HG03196 (cell line): ENCODE measurements around the gene SKIDA1.

Experiments
- ATAC-seq: cut with Tn5 transposase; IDR thresholded peaks from one replicate; pipeline ENCODE4 v1.9.1; 2021; ENCODE audit not compliant: unreplicated experiment

SKIDA1 gene

DNA sequence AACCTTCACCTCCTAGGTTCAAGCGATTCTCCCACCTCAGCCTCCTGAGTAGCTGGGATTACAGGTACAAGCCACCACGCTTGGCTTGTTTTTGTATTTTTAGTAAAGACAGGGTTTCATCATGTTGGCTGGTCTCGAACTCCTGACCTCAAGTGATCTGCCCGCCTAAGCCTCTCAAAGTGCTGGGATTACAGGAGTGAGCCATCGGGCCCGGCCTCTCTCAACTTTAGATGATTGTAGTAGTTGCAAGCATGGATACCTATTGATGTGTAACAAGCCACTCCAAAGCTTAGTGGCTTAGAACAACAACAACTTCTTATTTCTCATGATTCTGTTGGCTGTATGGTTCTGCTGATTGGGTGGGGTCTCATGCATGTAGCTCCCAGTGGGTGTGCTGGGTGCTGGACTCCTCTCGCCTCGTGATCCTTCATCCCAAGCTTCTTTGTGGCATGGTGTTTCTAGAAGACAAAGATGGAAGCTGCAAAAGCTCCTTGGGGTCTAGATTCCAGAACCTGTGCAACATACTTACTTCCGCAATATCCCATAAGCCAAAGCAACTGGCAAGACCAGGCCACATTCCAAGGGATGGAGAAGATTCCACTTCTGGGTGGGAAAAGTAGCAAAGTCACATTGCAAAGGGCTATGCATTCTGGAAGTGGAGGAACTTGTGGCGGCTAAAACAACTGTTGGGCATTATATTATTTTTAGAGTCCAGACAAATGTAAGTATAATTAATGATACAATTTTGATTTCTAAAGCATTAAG, 37.9 kb downstream of the SKIDA1 start:
- ATAC-seq, result no peak

DNA sequence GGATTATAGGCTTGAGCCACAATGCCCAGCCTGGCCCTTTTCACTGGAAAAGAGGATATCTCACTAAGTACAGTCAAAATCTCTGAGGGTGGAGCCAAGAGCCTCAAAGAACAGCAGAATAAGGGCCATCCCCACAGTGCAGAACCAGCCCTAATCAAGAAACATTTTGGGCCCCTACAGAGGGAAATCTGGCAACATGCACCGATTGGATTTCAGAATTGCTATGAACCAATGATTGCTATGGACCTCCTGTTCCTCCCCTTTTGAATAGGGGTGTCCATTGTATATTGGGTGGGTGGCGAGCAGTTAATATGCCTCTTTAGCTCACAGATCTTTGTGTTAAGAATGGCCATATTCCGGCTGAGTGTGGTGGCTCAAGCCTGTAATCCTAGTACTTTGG, 42.7 kb downstream of the SKIDA1 start:
- no peak for ATAC-seq

DNA sequence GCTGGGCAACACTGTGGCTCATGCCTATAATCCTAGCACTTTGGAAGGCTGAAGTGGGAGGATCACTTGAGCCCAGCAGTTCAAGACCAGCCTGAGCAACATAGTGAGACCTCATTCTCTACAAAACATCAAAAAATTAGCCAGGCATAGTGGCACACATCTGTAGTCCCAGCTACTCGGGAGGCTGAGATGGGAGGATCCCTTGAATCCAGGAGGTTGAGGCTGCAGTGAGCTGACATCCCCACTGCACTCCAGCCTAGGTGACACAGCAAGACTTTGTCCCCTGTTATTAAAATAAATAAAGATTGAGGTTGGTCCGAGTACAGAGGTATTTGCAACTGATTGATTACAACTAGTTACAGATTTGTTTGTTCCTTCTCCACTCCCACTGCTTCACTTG, 44.1 kb downstream of the SKIDA1 start:
- ATAC-seq, result no peak

DNA sequence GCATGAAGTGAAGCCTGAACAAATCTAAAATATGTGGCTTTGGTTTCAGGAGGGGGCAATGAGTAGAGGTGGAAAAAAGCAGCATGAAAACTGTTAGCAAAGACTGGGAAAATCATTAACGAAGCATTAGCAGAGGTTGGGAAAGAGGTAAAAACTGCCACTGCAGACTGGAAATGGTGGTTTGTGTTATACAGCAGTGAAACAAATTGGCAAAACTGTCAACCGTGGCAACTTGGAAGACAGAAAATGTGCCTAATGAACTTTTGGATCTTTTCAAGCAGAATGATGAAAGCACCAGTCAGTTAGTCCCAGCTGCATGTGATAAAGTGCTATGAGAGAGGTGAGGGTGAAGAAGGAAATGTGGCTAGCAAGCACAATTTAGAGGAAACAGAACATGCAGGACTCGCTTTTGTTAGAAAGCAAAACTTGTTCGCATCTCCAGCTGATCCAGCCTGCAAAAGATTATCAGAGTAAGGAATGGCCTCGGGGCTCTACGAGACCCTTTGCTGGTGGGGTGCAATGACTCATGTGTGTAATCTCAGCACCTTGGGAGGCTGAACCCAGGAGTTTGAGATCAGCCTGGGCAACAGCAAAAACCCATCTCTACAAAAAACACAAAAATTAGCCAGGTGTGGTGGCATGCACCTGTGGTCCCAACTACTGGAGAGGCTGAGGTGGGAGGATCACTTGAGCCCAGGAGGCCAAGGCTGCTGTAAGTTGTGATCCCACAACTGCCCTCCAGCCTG, 45.7 kb downstream of the SKIDA1 start:
- ATAC-seq, result no peak

DNA sequence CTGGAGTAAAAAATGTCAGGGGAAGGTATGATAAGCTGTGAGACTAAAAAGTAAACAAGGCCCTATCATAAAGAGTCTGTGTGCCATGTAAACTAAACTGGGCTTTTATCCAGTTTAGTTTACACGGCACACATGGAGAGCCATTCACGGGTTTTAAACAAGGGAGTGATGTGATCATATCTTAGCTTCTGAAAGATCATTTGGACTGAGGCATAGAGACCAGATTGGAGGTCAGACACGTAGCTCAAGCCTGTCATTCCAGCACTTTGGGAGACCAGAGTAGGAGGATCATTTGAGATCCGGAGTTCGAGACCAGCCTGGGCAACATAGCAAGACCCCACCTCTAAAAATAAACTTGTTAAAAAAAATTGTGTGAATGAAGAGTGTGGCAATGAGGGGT, 50.1 kb downstream of the SKIDA1 start:
- ATAC-seq, result no peak

DNA sequence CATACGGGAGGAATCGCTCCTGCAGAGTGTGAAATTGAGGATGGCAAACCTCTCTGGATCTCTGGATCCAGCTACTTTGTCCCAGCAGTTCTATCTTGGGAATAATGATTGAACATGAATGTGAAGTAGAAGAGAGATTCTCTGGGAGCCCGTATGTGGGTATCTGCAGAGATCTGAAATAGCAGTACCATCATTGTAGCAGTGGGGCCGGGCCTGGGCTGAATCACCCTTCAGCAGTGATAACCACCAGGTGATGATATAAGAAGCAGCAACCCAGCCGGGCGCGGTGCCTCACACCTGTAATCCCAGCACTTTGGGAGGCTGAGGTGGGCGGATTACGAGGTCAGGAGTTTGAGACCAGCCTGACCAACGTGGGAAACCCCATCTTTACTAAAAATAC, 51.9 kb downstream of the SKIDA1 start:
- no peak for ATAC-seq

DNA sequence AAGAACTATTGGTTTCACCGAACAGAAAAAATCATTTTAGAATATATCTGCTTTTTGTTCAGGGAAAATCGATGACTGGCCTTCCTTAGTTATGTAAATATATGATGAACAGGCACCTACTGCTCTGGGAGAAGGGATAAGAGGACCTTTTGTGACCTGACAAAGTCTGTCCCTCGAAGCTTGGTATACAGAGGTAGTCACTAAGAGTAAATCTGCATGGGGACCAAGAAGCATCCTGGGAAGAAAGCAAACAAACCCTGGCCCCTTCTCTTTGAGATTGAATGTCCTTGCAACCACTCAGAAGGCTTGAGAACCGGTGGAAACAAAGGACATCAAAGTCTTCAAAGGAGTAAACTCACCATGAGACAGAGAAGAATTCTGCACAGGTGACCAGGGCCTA, 52.3 kb downstream of the SKIDA1 start:
- ATAC-seq, result no peak

DNA sequence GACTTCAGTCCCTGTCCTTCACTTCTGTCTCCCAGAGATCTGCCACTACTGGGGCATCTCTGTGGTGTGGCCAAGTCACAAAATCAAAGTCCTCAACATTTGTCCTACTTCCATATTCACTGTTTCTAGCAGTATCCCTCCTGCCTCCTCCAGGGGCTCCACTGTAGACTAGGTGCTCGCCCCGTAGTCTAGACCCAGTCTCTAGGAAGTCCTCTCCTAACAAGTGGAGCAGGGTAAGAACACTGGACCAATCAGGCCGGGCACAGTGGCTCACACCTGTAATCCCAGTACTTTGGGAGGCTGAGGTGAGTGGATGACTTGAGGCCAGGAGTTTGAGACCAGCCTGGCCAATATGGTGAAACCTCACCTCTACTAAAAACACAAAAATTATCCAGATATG, 57.4 kb downstream of the SKIDA1 start:
- no peak for ATAC-seq

DNA sequence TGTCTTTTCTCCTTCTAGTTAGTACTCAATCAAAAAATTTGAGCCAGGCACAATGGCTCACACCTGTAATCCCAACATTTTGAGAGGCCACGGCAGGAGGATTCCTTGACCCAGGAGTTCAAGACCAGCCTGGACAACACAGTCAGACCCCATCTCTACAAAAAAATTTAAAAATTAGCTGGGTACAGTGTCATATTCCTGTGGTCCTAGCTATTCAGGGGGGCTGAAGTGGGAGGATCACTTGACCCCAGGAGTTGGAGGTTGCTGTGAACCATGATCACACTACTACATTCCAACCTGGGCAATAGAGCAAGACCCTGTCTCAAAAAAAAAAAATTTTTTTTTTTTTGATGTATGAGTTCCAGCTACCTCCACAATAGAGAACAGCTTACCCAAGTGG, 57.8 kb downstream of the SKIDA1 start:
- no peak for ATAC-seq

DNA sequence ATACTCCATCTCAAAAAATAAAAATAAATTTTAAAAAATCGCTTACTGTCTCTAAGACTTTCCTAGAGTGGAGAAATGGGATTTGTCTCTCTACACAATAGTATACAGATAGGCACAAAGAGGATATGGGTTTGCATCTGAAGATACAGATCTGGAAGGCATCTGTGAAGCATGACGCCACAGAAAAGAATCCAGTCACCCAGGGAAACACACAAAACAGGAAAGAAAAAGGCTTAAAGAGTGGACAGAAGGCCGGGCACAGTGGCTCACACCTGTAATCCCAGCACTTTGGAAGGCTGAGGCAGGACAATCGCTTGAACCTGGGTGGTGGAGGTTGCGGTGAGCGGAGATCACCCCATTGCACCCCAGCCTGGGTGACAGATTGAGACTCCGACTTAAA, 61.3 kb downstream of the SKIDA1 start:
- ATAC-seq, result no peak
